ENCODE measurements around the gene BAK1.
A peak's percentile ranks its signal among the peaks of the same experiment; 100 is the strongest.
"Not testable (repeated sequence)": the region's sequence is repeated elsewhere in the genome, so short reads cannot be mapped to it uniquely, and the experiment has no call there.

Gene BAK1

DNA sequence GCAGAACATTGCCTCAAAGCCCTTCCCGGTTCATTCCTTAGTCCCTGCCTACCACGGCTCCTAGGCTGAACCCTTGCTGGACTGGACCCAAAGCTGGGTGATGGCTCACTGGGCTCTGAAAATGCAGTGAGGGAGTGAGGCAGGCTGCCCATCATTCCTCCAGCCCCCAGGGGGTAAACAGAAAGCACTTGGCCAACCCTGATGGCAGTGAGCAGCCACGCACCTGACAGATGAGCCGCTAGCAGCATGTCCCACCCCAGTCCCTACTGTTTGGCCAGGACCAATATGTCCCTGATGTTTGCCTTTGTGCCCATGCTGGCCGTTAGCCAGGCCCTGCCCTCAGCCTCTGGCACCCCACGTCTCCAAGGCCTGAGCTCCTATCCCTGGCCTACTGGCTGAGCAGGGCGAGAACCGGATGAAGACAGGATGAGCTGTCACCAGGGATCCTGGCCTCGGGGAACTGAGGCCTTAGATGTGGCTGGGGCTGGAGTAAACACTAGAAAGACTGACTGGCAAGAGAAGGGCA is 19.4 kb upstream of the BAK1 start:
- no peak for DNase-seq
- ChIA-PET CTCF (interaction anchor here (1.2 to 3.3 kb wide), 2 partner anchors 12 to 33 kb away, joined by 3 to 13 read pairs; no protein-coding TSS in a partner anchor), POLR2A (no interaction called here)
- H3K27me3 ChIP-seq (replicated peaks in 2 of 5; ENCODE audit: control insufficient read depth in 4 of 5, insufficient read depth in 5 of 5, low read length in 4 of 5), result no peaks in the 10 kb centered on the region
- H3K36me3 ChIP-seq (ENCODE audit: control insufficient read depth in 4 of 4, insufficient read depth in 4 of 4, low read length in 3 of 4), result no peaks in the 10 kb centered on the region
- H3K4me3 ChIP-seq (ENCODE audit: control insufficient read depth in 1 of 7, extremely low read depth in 1 of 7, insufficient read depth in 4 of 7, low read depth in 2 of 7, low read length in 6 of 7), result no peak overlapping the region
- no peak overlapping the region for H3K27ac ChIP-seq (ENCODE audit: insufficient read depth in 1 of 2, low read depth in 1 of 2, low read length in 2 of 2, poor library complexity in 1 of 2, severe bottlenecking in 2 of 2)
- 90% methylated on average over 9 of the region's 9 CpGs for WGBS (ENCODE audit: insufficient coverage)
- peaks cover 0 to 5% (median 0%) of the 10 kb centered on the region in 4 experiments for H3K4me1 ChIP-seq (ENCODE audit: control extremely low read depth in 1 of 4, control insufficient read depth in 4 of 4, insufficient read depth in 4 of 4, low read length in 3 of 4)
- H3K9me3 ChIP-seq (ENCODE audit: control extremely low read depth in 1 of 5, control insufficient read depth in 4 of 5, insufficient read depth in 2 of 5, low read depth in 1 of 5, low read length in 4 of 5), result no peaks in the 10 kb centered on the region

DNA sequence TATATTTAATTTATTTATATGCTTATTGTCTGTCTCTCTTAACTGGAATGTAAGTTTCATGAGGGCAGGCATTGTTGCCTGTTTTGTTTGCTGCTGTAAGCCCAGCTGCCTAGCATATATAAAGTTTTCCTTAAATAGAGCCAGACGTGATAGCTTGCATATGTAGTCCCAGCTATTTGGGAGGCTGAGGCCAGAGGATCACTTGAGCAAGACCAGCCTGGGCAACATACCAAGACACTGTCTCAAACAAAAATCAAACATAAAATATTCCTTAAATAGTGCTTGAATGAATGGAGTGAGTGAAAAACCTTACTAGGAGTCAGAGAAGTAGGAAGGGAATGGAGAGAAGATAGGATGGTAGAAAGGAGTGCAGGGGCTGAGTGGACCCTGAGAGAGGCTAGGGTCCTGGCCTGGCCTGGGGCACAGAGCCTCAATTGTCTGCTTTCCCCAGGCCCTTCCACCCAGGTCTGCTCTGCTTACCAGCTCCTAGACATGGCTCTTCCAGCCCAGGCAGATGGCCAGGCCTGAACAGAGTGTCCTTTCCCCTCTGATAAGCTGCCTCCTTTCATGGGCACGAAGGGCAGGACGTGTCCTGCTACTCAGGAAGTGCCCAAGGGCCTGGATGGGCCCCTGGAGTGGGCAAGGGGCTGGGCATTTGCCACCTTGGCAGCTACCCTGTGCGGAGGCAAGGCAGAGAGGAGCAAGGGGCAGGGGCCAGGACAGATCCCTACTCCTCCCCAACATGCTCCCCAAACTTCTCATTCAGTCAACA is 17.7 kb upstream of the BAK1 start:
- H3K27ac ChIP-seq (ENCODE audit: insufficient read depth in 1 of 2, low read depth in 1 of 2, low read length in 2 of 2, poor library complexity in 1 of 2, severe bottlenecking in 2 of 2), result no peak overlapping the region
- peaks cover 0 to 13% (median 9%) of the 10 kb centered on the region in 4 experiments for H3K4me1 ChIP-seq (ENCODE audit: control extremely low read depth in 1 of 4, control insufficient read depth in 4 of 4, insufficient read depth in 4 of 4, low read length in 3 of 4)
- CTCF ChIA-PET, result interaction anchor here (0.6 to 3.3 kb wide), 8 partner anchors 8 to 1847 kb away, joined by 3 to 13 read pairs (median 4); no protein-coding TSS in a partner anchor
- H3K36me3 ChIP-seq (ENCODE audit: control insufficient read depth in 4 of 4, insufficient read depth in 4 of 4, low read length in 3 of 4), result no peaks in the 10 kb centered on the region
- H3K27me3 ChIP-seq (replicated peaks in 2 of 5; ENCODE audit: control insufficient read depth in 4 of 5, insufficient read depth in 5 of 5, low read length in 4 of 5), result peaks cover 0 to 4% (median 0%) of the 10 kb centered on the region in 5 experiments
- 90% methylated on average over 2 of the region's 4 CpGs for WGBS (ENCODE audit: insufficient coverage)
- no peak overlapping the region for H3K4me3 ChIP-seq (ENCODE audit: control insufficient read depth in 1 of 7, extremely low read depth in 1 of 7, insufficient read depth in 4 of 7, low read depth in 2 of 7, low read length in 6 of 7)
- POLR2A ChIA-PET, result interaction anchor here (0.6 to 0.8 kb wide), 2 partner anchors 24 to 557 kb away, joined by 3 to 5 read pairs; no protein-coding TSS in a partner anchor
- no peak for DNase-seq
- no peaks in the 10 kb centered on the region for H3K9me3 ChIP-seq (ENCODE audit: control extremely low read depth in 1 of 5, control insufficient read depth in 4 of 5, insufficient read depth in 2 of 5, low read depth in 1 of 5, low read length in 4 of 5)

DNA sequence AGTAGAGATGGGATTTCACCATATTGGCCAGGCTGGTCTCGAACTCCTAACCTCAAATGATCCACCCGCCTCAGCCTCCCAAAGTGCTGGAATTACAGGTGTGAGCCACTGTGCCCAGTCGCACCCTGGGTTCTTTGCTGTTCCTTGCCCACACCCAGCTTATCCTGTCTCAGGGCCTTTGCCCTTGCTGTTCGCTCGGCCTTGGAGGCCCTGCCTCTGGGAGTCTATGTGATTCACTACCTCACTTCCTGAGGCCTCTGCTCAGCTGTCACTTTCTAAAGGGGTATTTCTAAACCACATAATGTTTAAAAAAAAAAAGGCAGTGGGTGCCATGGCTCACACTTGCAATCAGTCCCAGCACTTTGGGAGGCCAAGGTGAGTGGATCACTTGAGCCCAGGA is 16.8 kb upstream of the BAK1 start:
- DNase-seq, result peak in 1 of 3 donors; percentile 32

DNA sequence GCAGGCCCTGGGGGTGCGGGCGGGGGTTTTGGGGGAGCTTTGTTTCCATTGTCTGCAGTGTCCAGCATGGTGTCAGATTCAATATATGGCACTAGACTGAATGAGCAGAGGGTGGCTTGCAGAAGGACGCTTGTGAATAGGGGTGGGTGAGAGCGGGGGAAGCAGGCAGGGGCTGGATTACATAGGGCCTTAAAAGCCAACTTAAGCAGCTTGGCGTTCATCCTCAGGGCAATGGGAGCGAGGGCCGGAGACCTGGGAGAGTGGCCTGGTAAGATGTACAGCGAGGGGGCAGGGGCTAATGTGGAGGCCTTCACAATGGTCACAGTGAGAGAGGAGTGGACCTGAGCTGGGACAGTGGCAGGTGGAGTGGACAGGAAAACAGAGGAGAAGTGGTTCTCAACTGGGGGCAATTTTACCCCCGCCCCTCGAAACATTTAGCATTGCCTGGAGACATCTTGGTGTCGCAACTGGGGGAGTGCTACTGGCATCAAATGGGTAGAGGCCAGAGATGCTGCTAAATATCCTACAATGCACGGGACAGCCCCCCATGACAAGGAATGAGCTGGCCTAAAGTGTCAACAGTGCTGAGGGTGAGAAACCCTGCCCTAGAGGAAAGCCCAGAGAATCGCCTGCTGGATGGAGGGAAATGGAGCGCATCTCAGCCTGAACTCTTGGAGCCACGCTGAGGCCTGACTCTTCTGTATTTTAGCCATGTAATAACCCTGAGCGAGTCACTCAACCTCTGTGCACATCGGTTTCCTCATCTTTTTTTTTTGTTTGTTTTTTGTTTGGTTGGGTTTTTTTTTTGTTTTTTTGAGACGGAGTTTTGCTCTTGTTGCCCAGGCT is 15.1 kb upstream of the BAK1 start:
- H3K4me3 ChIP-seq (ENCODE audit: control insufficient read depth in 1 of 7, extremely low read depth in 1 of 7, insufficient read depth in 4 of 7, low read depth in 2 of 7, low read length in 6 of 7), result no peak overlapping the region
- H3K27me3 ChIP-seq (replicated peaks in 2 of 5; ENCODE audit: control insufficient read depth in 4 of 5, insufficient read depth in 5 of 5, low read length in 4 of 5), result peaks cover 0 to 4% (median 0%) of the 10 kb centered on the region in 5 experiments
- H3K27ac ChIP-seq (ENCODE audit: insufficient read depth in 1 of 2, low read depth in 1 of 2, low read length in 2 of 2, poor library complexity in 1 of 2, severe bottlenecking in 2 of 2), result no peak overlapping the region
- no peaks in the 10 kb centered on the region for H3K36me3 ChIP-seq (ENCODE audit: control insufficient read depth in 4 of 4, insufficient read depth in 4 of 4, low read length in 3 of 4)
- ChIA-PET CTCF (interaction anchor here (0.6 to 1.7 kb wide), 7 partner anchors 13 to 152 kb away, joined by 3 to 9 read pairs (median 3); partner anchors contain the start of genes IP6K3 and UQCC2), POLR2A (no interaction called here)
- H3K9me3 ChIP-seq (ENCODE audit: control extremely low read depth in 1 of 5, control insufficient read depth in 4 of 5, insufficient read depth in 2 of 5, low read depth in 1 of 5, low read length in 4 of 5), result no peaks in the 10 kb centered on the region
- over 99% methylated on average over 15 of the region's 18 CpGs for WGBS (ENCODE audit: insufficient coverage)
- peaks cover 0 to 19% (median 11%) of the 10 kb centered on the region in 4 experiments for H3K4me1 ChIP-seq (ENCODE audit: control extremely low read depth in 1 of 4, control insufficient read depth in 4 of 4, insufficient read depth in 4 of 4, low read length in 3 of 4)
- no peak for DNase-seq

More for the DNA sequence above, 16.8 kb upstream of the BAK1 start:
- CTCF ChIA-PET, result interaction anchor here (0.6 to 3.3 kb wide), 6 partner anchors 9 to 1848 kb away, joined by 3 to 13 read pairs (median 3); no protein-coding TSS in a partner anchor
- H3K4me1 ChIP-seq (ENCODE audit: control extremely low read depth in 1 of 4, control insufficient read depth in 4 of 4, insufficient read depth in 4 of 4, low read length in 3 of 4), result peaks cover 0 to 18% (median 11%) of the 10 kb centered on the region in 4 experiments
- POLR2A ChIA-PET; H3K9me3 ChIP-seq (ENCODE audit: control extremely low read depth in 1 of 5, control insufficient read depth in 4 of 5, insufficient read depth in 2 of 5, low read depth in 1 of 5, low read length in 4 of 5); H3K4me3 ChIP-seq (ENCODE audit: control insufficient read depth in 1 of 7, extremely low read depth in 1 of 7, insufficient read depth in 4 of 7, low read depth in 2 of 7, low read length in 6 of 7); H3K27ac ChIP-seq (ENCODE audit: insufficient read depth in 1 of 2, low read depth in 1 of 2, low read length in 2 of 2, poor library complexity in 1 of 2, severe bottlenecking in 2 of 2); H3K27me3 ChIP-seq (replicated peaks in 2 of 5; ENCODE audit: control insufficient read depth in 4 of 5, insufficient read depth in 5 of 5, low read length in 4 of 5); H3K36me3 ChIP-seq (ENCODE audit: control insufficient read depth in 4 of 4, insufficient read depth in 4 of 4, low read length in 3 of 4): not testable (repeated sequence)
- 95% methylated on average over 5 of the region's 5 CpGs for WGBS (ENCODE audit: insufficient coverage)

DNA sequence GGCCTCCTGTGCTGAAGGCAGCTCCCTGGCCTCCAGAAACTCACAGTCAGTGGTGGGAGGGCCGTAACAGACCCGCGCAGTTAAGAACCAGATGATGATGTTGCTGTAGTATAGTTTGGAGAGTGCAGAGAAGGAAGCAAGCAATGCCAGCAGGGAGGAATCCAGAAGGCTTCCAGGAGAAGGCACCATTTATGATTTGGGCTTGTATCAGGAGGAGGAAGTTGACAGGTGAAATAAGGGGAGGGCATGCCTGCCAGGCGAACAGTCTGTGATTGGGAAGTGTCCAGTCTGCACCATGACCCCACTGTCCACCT is 13.3 kb upstream of the BAK1 start:
- 12% methylated on average over 3 of the region's 4 CpGs for WGBS (ENCODE audit: insufficient coverage)

GRCh38 chr6:33592595-33593413 is 12.7 kb upstream of the BAK1 start:
- 10% methylated on average over 37 of the region's 57 CpGs for WGBS (ENCODE audit: insufficient coverage)
- peaks cover 0 to 22% (median 13%) of the 10 kb centered on the region in 4 experiments for H3K4me1 ChIP-seq (ENCODE audit: control extremely low read depth in 1 of 4, control insufficient read depth in 4 of 4, insufficient read depth in 4 of 4, low read length in 3 of 4)
- H3K27me3 ChIP-seq (replicated peaks in 2 of 5; ENCODE audit: control insufficient read depth in 4 of 5, insufficient read depth in 5 of 5, low read length in 4 of 5), result peaks cover 0 to 4% (median 0%) of the 10 kb centered on the region in 5 experiments
- POLR2A ChIA-PET, result interaction anchor here (1.2 kb wide), 1 partner anchor 101 kb away, joined by 3 read pairs; no protein-coding TSS in a partner anchor
- no peaks in the 10 kb centered on the region for H3K9me3 ChIP-seq (ENCODE audit: control extremely low read depth in 1 of 5, control insufficient read depth in 4 of 5, insufficient read depth in 2 of 5, low read depth in 1 of 5, low read length in 4 of 5)
- H3K4me3 ChIP-seq (ENCODE audit: control insufficient read depth in 1 of 7, extremely low read depth in 1 of 7, insufficient read depth in 4 of 7, low read depth in 2 of 7, low read length in 6 of 7), result peak overlapping the region in 6 of 7 experiments; percentile 32 to 71 (median 56)
- no peak overlapping the region for H3K27ac ChIP-seq (ENCODE audit: insufficient read depth in 1 of 2, low read depth in 1 of 2, low read length in 2 of 2, poor library complexity in 1 of 2, severe bottlenecking in 2 of 2)
- no peaks in the 10 kb centered on the region for H3K36me3 ChIP-seq (ENCODE audit: control insufficient read depth in 4 of 4, insufficient read depth in 4 of 4, low read length in 3 of 4)
- DNase-seq, result peak in 2 of 3 donors; percentile 67 to 69
- CTCF ChIA-PET, result interaction anchor here (1.0 to 2.3 kb wide), 6 partner anchors 15 to 213 kb away, joined by 3 to 25 read pairs (median 4); partner anchors contain the start of gene UQCC2

More for the DNA sequence above, 13.3 kb upstream of the BAK1 start:
- peak overlapping the region in 6 of 7 experiments; percentile 32 to 71 (median 56) for H3K4me3 ChIP-seq (ENCODE audit: control insufficient read depth in 1 of 7, extremely low read depth in 1 of 7, insufficient read depth in 4 of 7, low read depth in 2 of 7, low read length in 6 of 7)
- no peaks in the 10 kb centered on the region for H3K36me3 ChIP-seq (ENCODE audit: control insufficient read depth in 4 of 4, insufficient read depth in 4 of 4, low read length in 3 of 4)
- peaks cover 0 to 22% (median 13%) of the 10 kb centered on the region in 4 experiments for H3K4me1 ChIP-seq (ENCODE audit: control extremely low read depth in 1 of 4, control insufficient read depth in 4 of 4, insufficient read depth in 4 of 4, low read length in 3 of 4)
- no peaks in the 10 kb centered on the region for H3K9me3 ChIP-seq (ENCODE audit: control extremely low read depth in 1 of 5, control insufficient read depth in 4 of 5, insufficient read depth in 2 of 5, low read depth in 1 of 5, low read length in 4 of 5)
- no peak for DNase-seq
- CTCF ChIA-PET, result interaction anchor here (1.2 to 1.6 kb wide), 2 partner anchors 8 to 104 kb away, joined by 4 to 5 read pairs; no protein-coding TSS in a partner anchor
- POLR2A ChIA-PET, result interaction anchor here (0.8 kb wide), 1 partner anchor 101 kb away, joined by 4 read pairs; no protein-coding TSS in a partner anchor
- peaks cover 0 to 4% (median 0%) of the 10 kb centered on the region in 5 experiments for H3K27me3 ChIP-seq (replicated peaks in 2 of 5; ENCODE audit: control insufficient read depth in 4 of 5, insufficient read depth in 5 of 5, low read length in 4 of 5)
- no peak overlapping the region for H3K27ac ChIP-seq (ENCODE audit: insufficient read depth in 1 of 2, low read depth in 1 of 2, low read length in 2 of 2, poor library complexity in 1 of 2, severe bottlenecking in 2 of 2)

Data from common myeloid progenitor, CD34-positive (primary cell).